Stimulated activated CD8-positive, alpha-beta memory T cell treated with anti-CD3 and anti-CD28 coated beads, Interleukin-15, amount 100 ng/mL, for 48 hours (primary cell): ENCODE data around the gene PRKCQ.

Experiments used
- DNase-seq, 2 donors: peaks; one replicate each; pipeline ENCODE4 v3.0.0-alpha.2; 2020; ENCODE audit warnings: low read depth in 2 of 2

PRKCQ gene

GRCh38 chr10:6579904-6580278 is at the start of gene PRKCQ:
PRKCQ (minus strand) TSS chr10:6580276; CDS start chr10:6515135, 65,141 bp downstream.
- DNase-seq: no peak

DNA sequence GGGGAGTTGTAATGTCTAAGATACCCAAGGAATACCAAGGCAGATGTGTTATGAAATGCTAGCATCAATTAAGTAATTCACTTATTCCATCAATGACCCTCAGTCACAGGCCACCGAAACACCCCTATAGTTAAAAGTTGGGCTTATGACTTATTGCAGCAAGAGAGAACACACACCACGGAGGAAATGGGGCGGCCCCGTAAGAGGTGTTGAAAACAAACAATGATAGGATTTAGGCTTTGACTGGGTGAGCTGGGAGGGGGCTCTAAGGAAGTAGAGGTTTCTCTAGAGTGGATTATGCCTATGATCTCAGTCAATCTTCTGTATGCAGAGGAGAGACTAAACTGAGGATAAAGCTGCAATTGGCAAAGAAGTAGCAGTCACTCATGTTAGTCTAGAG is 45.4 kb upstream of the PRKCQ start:
- DNase-seq: no peak

- DNase-seq: no peak
Measured at GRCh38 chr10:6624392-6624791, 44.3 kb upstream of the PRKCQ start.

DNA sequence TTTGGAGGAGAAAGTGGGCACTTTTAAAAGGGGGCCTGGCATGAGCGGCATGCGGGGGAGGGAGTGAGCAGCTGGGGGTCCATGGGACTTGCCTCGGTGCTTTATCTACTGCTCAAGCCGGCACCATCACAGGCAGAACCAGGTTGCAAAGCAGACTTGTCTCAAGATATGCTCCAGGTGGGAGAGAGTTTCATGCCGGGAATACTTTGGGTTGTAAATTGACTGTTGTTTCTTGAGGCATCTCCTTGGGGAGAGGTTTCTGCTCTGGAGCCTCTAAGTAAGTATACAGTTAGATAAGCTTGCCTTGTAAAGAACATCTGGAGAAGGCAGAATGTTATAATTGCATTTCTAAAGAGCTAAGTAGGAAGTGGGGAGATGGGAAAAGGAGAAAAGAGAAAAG is 42.8 kb upstream of the PRKCQ start:
- DNase-seq: no peak

- no peak for DNase-seq
Measured at GRCh38 chr10:6621536-6621935, 41.5 kb upstream of the PRKCQ start.

GRCh38 chr10:6619660-6620059 is 39.6 kb upstream of the PRKCQ start:
- DNase-seq: no peak

DNA sequence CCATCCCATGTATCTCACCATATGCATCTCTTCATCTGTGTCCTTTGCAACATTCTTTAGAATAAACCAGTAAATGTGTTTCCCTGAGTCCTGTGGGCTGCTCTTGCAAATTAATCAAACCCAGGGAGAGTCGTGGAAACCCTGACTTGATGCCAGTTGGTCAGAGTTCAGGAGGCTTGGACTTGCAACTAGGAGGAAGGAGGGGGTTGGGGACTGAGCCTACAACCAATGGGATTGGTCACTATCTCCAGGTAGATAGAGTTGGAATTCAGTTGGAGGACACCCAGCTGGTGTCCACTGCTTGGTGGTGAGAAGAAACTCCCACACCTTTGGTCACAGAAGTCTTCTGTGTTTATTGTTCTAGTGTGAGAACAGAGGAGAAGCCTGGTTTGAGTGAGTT is 38.3 kb upstream of the PRKCQ start:
- no peak for DNase-seq

DNA sequence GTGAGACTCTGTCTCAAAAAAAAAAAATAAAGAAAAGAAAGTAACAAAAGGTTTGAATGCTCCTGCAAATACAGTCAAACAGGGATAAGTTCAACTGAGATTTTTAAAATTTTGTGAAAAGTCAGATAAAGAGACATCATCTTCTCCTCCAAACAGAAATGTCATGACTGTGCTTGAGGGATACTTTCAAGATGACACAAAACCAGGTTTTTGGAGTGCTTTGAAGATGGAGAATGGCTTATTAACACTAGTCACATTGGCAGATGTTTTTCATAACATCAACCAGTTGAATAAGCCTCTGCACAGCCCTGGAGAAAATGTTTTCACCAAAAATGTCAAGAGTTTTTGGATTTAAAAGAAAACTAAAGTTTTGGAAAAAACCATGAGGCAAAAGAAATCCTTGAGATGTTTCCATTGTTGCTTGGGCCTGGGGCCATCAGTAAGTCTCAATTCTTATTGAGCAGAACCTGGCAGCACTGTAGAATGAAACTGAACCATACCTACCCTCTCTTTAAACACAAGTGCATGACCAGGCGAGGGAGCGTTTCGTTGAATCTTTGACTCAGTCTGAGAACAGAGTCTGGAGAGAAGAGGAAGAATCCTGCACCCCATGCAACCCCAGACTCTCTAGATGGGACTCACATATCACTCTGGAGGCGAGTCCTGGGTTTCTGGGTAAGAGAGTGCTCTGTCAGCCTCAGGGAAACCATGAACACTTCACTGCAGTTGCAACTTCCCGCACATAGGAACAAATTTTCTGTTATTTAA is 37.4 kb upstream of the PRKCQ start:
- no peak for DNase-seq

DNA sequence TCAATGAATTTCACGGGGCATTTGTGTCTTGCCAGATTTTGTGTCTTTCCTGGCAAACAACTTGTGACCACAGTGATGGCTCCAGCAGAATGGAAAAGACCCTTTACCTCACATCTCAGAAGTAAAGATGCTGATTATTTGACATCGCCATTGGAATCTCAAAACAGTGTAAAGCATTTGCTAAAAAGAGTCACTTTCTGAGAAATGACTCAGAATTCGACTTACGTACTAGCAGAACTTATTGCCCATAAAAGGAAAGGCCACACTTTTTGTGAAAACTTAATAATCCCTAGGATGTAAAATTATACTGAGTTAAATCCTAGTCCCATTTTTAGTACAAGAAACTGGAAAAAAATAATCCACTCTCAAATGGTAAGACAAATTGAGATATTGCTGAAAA is 35.9 kb upstream of the PRKCQ start:
- DNase-seq: no peak

DNA sequence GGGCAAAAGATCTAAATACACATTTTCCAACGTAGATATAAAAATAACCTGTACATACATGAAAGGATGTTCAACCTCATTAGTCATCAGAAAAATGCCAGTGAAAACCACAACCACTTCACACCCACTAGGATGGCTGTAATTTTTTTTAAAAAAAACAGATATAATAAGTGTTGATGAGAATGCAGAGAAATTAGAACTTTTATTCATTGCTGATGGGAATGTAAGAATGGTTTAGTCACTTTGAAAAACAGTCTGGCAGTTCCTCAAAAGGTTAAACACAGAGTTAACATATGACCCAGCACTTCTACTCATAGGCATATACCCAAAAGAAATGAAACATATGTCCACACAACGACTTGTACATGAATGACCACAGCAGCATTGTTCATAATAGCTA is 32.3 kb upstream of the PRKCQ start:
- no peak for DNase-seq

DNA sequence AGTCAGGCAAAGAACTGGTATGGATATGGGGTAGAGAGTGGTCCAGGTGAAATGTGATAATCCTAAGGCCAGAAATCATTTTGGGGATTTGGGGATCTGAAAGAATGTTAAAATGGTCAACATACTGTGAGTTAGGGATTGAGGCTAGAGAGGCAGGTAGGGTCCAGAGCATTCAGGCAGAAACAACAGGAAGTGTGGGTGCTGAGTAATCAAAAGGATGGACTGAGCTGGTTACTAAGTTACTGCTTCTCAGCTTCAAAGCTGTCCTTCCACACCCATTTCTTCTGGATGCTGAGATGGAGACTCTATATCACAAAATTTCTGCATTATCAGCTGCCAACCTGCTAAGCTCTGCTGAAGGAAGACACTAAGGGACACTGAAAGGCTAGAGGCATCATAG is 30.6 kb upstream of the PRKCQ start:
- DNase-seq: no peak

- DNase-seq: no peak
Measured at GRCh38 chr10:6609625-6610024, 29.5 kb upstream of the PRKCQ start.

DNA sequence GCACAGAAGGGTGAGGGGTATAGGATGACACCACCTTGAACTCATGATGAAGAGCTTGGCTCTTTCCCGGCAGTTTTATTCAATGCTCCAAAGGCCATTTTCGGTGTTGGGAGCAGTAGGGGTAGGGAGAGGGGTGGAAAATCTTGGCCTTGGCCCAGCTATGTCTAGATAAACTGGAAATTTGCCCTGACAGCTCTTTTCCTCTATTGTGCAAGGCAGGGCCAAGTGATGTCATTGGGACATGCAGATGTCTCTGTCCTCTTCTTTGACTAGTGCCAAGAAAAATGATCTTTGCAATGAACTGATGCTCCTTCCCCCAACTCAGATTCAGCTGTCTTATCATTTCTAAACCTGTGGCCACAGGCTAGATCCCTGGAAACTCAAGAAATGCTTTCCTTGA is 27.7 kb upstream of the PRKCQ start:
- no peak for DNase-seq

GRCh38 chr10:6607182-6607581 is 27.1 kb upstream of the PRKCQ start:
- DNase-seq: peak in 1 of 2 donors; percentile 58

DNA sequence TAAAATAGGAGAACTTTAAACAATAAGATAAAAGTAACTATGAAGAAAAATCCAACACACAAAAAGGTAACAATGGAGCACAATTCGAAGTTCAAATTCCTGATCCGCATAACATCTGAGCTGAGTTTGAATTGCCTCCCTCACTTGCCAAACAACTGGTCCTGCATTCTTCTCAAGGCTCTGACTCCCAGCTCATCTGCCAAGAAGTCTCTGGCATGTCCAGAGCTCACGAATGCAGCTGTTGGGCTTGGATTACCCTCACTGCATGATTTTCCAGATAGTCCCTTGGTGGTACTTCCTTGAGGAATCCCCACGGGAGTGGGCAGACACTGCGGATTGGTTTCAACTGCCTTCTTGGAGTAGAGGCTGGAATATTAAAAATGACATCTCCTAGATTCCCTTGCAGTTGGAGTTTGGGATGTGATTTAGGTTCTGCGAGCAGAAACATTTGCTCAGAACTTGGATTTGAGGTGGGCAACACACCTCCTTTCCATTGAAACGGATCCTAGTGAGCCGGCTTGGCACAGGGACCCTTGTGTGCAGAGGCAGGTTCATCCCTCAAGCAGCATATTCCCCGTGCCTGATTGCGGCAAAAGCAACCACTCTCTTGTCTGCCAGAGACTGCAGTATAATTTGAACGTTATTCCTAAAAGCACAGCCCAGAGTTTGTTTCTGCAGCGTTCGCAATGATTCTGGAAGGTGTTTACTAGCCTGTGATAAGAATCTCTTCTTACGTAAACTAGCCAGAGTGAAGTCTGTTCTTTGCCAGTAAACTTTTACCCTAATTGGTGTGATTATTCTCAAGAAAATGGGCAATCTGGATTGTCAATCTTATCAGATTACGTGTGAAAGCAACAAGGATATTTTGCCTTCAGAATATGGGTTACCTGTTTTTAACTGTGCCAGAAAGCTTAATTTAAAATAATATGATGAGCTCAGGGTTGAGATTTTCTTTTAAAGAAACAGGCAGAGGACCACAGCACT is 23.4 kb upstream of the PRKCQ start:
- DNase-seq: no peak

- no peak for DNase-seq
Measured at GRCh38 chr10:6602700-6603084, 22.6 kb upstream of the PRKCQ start.

- no peak for DNase-seq
Measured at GRCh38 chr10:6602026-6602699, 22.1 kb upstream of the PRKCQ start.

GRCh38 chr10:6601246-6601805 is 21.2 kb upstream of the PRKCQ start:
- DNase-seq: no peak

DNA sequence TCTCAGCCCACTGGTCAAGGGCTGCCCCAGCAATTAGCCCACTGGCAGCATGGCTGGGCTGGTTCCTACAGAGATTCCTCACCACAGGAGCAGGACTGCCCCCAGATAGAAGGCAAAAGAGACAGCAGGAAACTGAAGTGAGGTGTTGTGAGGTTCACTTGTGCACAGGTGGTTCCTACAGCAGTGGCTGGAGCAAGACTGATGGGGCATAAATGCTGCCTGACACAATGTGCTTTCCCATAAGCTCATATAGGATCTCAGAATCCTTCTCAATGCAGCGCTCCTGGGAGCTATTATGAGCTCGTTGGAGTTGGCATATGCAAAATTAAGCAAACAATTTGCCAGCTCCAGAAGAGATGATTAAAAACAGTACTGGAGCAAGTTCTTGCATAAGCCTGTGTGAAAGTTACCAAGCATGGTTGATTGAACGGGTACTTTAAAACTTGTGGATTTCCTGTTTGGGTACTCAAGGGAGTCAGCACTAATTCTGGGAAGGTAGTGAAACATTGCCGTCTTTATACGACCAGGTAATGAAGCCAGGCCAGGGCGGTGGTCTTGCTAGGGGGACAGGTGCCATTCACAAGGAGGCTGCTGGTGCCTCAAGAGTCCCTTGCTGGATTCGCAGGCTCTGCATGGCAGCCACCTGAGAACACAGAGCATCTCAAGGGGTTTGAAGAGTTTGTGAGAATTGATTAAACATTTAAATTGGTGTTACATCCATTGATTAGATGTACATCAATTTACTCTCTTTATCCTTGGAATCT is 20.3 kb upstream of the PRKCQ start:
- DNase-seq: no peak

GRCh38 chr10:6598679-6599078 is 18.6 kb upstream of the PRKCQ start:
- no peak for DNase-seq

GRCh38 chr10:6597478-6597877 is 17.4 kb upstream of the PRKCQ start:
- no peak for DNase-seq
